Thoracic aorta (tissue), 2 donors: Measurements from ENCODE around the gene MYO5A. TPM values are rescaled to one million over a fixed set of nuclear protein-coding genes. Genes with fewer than 3 reads are reported as not detected.

Source experiments
- ATAC-seq: fragments of 150-250 bp; one replicate; pipeline ENCODE4 v1.8.0; 2017; ENCODE audit warnings: low read depth; ENCODE audit not compliant: insufficient number of reproducible peaks, low FRiP score
- DNase-seq: peaks from one replicate; pipeline ENCODE4 v3.0.0-alpha.2; 2020; ENCODE audit warnings: low spot score
- H3K27ac ChIP-seq, 2 donors: fragments of 200-600 bp; sonication (generic); 1 replicate in 1 of 2; 2 replicates in 1 of 2; pipeline ENCODE4 v1.5.1; 2016; ENCODE audit warnings: mild to moderate bottlenecking in 2 of 2, moderate library complexity in 2 of 2
- H3K27me3 ChIP-seq: fragments of 200-600 bp; sonication (generic); replicated peaks from 2 replicates; pipeline ENCODE4 v1.6.0; 2016; ENCODE audit warnings: mild to moderate bottlenecking; ENCODE audit not compliant: insufficient read depth
- H3K36me3 ChIP-seq: fragments of 200-600 bp; sonication (generic); one replicate; pipeline ENCODE4 v1.5.1; 2016
- H3K4me1 ChIP-seq, 2 donors: fragments of 200-600 bp; sonication (generic); 1 replicate in 1 of 2; 2 replicates in 1 of 2; pipeline versions ENCODE4 v1.5.1 to v1.6.0; 2016; ENCODE audit warnings: low read depth in 2 of 2, mild to moderate bottlenecking in 1 of 2; ENCODE audit not compliant: control insufficient read depth in 1 of 2
- H3K4me3 ChIP-seq: fragments of 200-600 bp; sonication (generic); 2 replicates; pipeline ENCODE4 v1.5.1; 2016; ENCODE audit warnings: mild to moderate bottlenecking
- H3K9me3 ChIP-seq: fragments of 200-600 bp; sonication (generic); 2 replicates; pipeline ENCODE4 v1.5.1; 2016
- CTCF ChIP-seq: fragments of 200-600 bp; sonication (generic); IDR thresholded peaks from one replicate; pipeline ENCODE4 v1.5.1; 2019; ENCODE audit warnings: antibody characterized with exemption
- total RNA-seq, 2 donors: library from RNA; depleted of rRNA; stranded (reverse); fragments of >200 nt; gene quantifications; one replicate each; pipeline versions ENCODE4 v1.1.0 to v1.2.3, GENCODE V29; 2016

The MYO5A gene
- total RNA-seq, 2 donors from 2014 or later, result 37.6 to 58.8 TPM

- Histone ChIP-seq H3K4me3 (no peak overlapping the region), H3K9me3 (no peaks in the 10 kb centered on the region), H3K27ac (no peak overlapping the region), H3K4me1 (no peaks in the 10 kb centered on the region), H3K36me3 (peaks cover 29% of the 10 kb centered on the region), H3K27me3 (no peaks in the 10 kb centered on the region)
- TF ChIP-seq CTCF, result no peak
- DNase-seq, result no peak
- no peak for ATAC-seq
Observed at GRCh38 chr15:52324109-52324508, 204.6 kb downstream of the MYO5A start.

GRCh38 chr15:52318729-52319500 is 209.8 kb downstream of the MYO5A start:
- DNase-seq, result no peak
- Histone ChIP-seq H3K27ac (no peak overlapping the region), H3K9me3 (no peaks in the 10 kb centered on the region), H3K4me1 (no peaks in the 10 kb centered on the region), H3K36me3 (peaks cover 25% of the 10 kb centered on the region), H3K27me3 (no peaks in the 10 kb centered on the region), H3K4me3 (no peak overlapping the region)
- ATAC-seq, result no peak
- TF ChIP-seq CTCF, result no peak

- Histone ChIP-seq H3K36me3 (peaks cover 25% of the 10 kb centered on the region), H3K27ac (no peak overlapping the region), H3K4me3 (no peak overlapping the region), H3K9me3 (no peaks in the 10 kb centered on the region), H3K27me3 (no peaks in the 10 kb centered on the region), H3K4me1 (no peaks in the 10 kb centered on the region)
- no peak for TF ChIP-seq CTCF
- no peak for ATAC-seq
- no peak for DNase-seq
Observed at GRCh38 chr15:52317688-52318087, 211.0 kb downstream of the MYO5A start.

GRCh38 chr15:52317022-52317421 is 211.7 kb downstream of the MYO5A start:
- H3K36me3 ChIP-seq, result peaks cover 22% of the 10 kb centered on the region
- no peak for DNase-seq
- no peaks in the 10 kb centered on the region for H3K4me1 ChIP-seq
- no peak overlapping the region for H3K27ac ChIP-seq
- no peak for TF ChIP-seq CTCF
- no peaks in the 10 kb centered on the region for H3K9me3 ChIP-seq
- H3K4me3 ChIP-seq, result no peak overlapping the region
- no peak for ATAC-seq
- H3K27me3 ChIP-seq, result no peaks in the 10 kb centered on the region

GRCh38 chr15:52309154-52309548 is 219.5 kb downstream of the MYO5A start:
- no peaks in the 10 kb centered on the region for H3K4me1 ChIP-seq
- H3K27me3 ChIP-seq, result no peaks in the 10 kb centered on the region
- no peak for TF ChIP-seq CTCF
- H3K9me3 ChIP-seq, result no peaks in the 10 kb centered on the region
- no peak for ATAC-seq
- no peaks in the 10 kb centered on the region for H3K36me3 ChIP-seq
- no peak overlapping the region for H3K4me3 ChIP-seq
- H3K27ac ChIP-seq, result no peak overlapping the region
- no peak for DNase-seq
